GM06990 (cell line): Measurements from ENCODE around the gene ITIH5.

Experiments
- DNase-seq: peaks from one replicate; pipeline ENCODE4 v3.0.0-alpha.2; 2011; ENCODE audit not compliant: insufficient read length; ENCODE audit errors: extremely low read depth
- H3K27me3 ChIP-seq: replicated peaks from 2 replicates; pipeline ENCODE4 v1.6.0; 2011; ENCODE audit warnings: low read length; ENCODE audit not compliant: control insufficient read depth, insufficient read depth
- H3K36me3 ChIP-seq: 2 replicates; pipeline ENCODE4 v1.5.1; 2011; ENCODE audit warnings: low read length; ENCODE audit not compliant: control insufficient read depth, insufficient read depth
- H3K4me3 ChIP-seq: replicated peaks from 2 replicates; pipeline ENCODE4 v1.5.1; 2011; ENCODE audit warnings: low read depth, mild to moderate bottlenecking, control low read depth, low read length
- TF ChIP-seq, protein P1 (sequence below): IDR thresholded peaks from 2 replicates; pipeline ENCODE4 v1.5.1; 2011; ENCODE audit warnings: low read length, control low read depth, mild to moderate bottlenecking, inconsistent platforms; ENCODE audit not compliant: insufficient read depth, poor library complexity, severe bottlenecking

ITIH5 gene

DNA sequence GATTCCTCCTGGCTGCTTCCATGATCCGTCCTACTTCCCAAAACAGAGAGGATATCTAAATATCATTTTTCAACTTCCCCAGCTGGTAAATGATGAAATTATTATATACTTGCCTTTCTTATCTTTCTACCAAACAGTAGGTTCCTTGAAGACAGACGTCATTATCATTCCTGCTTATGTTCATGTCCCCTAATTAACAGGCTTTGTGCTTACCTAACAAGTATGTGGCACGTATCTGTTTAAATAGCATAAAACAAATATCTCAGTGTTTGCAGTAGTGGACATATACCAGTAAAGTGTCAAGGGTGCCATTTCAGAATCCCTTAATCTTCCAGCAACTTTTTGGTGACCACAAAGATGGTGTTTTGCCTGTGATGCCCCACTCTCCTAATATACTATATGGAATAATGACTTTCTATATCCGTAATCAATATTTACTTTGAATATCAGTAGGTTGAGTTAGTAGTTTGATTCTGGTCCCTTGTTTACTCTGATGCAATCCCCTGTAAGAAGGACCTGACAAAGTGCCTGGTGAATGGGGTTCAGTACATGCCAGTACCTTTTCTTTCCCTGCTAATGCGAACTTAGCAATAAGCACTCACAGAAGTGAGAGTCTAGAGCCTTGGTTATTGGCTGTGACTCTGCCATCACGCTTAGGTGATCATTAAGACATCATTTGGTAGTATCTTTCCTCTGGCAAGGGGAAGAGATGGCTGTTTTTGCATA is 124.4 kb downstream of the ITIH5 start:
- H3K4me3 ChIP-seq: no peak overlapping the region
- no peaks in the 10 kb centered on the region for H3K27me3 ChIP-seq
- DNase-seq: no peak
- no peaks in the 10 kb centered on the region for H3K36me3 ChIP-seq
- TF ChIP-seq, protein P1, sequence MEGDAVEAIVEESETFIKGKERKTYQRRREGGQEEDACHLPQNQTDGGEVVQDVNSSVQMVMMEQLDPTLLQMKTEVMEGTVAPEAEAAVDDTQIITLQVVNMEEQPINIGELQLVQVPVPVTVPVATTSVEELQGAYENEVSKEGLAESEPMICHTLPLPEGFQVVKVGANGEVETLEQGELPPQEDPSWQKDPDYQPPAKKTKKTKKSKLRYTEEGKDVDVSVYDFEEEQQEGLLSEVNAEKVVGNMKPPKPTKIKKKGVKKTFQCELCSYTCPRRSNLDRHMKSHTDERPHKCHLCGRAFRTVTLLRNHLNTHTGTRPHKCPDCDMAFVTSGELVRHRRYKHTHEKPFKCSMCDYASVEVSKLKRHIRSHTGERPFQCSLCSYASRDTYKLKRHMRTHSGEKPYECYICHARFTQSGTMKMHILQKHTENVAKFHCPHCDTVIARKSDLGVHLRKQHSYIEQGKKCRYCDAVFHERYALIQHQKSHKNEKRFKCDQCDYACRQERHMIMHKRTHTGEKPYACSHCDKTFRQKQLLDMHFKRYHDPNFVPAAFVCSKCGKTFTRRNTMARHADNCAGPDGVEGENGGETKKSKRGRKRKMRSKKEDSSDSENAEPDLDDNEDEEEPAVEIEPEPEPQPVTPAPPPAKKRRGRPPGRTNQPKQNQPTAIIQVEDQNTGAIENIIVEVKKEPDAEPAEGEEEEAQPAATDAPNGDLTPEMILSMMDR: no peak

DNA sequence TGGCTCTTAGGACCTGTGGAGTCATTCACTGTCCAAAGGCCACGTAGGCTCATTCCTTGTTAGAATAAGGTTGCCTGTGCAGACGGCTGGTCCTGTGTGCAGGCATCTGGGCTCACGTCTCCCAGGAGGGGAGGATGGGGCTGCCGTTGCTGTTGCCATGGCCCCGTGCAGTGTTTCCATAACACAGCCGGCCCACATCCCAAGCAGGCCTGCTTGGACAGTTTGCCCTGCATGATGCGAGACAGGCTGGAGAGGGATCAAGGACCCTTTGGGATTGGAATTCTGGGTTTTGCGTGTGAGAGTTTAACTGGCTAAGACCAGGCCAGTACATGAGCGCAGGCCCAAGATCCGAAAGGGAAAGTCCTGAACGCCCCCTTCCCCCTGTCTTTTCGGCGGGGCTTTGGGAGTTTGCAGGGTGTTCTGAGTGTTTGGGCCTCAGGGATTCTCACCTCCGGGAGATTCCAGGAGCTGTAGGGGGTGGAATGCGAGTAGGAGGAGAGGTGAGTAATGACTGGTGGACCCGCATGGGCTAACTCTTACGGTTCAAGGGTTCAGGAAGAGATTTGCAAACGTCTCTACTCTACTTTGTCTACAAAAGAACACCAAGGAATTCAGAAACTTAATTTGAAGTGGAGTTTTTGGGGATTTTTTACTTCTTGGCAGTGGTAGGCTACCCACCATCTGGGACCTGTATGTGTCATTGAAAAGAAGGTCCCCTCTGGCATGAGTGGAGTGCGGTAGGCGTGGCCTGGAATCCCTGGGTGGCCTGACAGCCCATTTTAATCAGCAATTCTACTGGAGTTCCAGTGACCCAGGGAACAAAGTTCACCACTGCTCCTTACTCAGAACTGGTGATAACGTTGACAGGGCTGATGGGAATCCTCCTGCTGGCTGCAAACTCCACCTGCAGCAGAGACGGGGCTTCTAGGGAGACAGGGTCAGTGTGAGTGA is 125.4 kb downstream of the ITIH5 start:
- Histone ChIP-seq H3K36me3 (no peaks in the 10 kb centered on the region), H3K27me3 (no peaks in the 10 kb centered on the region), H3K4me3 (no peak overlapping the region)
- no peak for DNase-seq
- TF ChIP-seq, protein P1: no peak

DNA sequence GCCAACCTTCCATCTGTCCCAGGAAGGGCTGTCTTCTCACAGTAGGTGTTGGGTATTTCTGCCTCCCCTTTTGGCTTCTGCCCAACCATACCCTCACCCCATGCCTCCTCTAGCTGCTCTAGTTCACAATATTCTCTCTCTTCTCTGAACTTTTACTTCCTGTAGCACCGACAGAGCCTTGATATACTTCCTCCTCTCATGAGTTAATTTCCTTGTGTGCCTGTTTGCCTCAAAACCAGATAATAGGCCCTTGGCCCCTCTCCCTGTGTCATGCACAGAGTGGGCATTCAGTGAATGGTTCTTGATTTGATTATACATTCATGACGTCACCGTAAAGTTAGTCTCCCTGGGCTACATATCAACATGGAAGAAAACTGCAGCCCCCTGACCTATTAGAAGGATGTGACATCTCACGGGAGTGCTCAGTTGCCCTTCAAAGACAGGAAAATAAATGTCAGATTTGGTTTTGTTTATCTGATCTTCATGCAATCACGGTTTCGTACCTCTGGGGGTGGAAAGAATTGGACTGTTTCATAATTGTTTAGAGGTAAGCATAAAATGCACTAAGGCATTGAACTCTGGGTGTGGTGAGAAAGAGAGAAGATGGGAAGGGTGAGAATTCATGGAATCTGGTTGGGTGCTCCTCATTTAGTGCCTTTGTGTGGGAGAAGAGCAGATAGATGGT is 127.7 kb downstream of the ITIH5 start:
- no peak overlapping the region for H3K4me3 ChIP-seq
- H3K36me3 ChIP-seq: no peaks in the 10 kb centered on the region
- DNase-seq: no peak
- TF ChIP-seq, protein P1: no peak
- H3K27me3 ChIP-seq: no peaks in the 10 kb centered on the region

DNA sequence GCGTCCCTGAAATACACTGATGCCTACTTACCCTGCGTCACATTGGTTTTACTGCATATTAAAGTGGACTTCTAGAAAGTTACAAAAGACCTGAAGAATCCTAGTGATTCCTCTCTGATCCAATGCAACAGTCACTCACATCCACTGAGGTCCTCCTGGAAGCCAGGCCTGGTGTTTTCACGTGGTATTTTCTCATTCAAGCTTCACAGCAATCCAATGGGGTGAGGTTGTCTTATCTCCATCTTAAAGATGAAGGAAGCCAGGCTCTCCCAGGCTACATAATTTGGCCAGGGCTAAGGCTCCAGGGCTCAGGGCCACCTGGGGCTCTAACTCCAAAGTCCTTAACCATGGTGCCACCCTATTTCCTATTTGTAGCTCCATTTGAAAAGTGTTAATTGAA is 129.6 kb downstream of the ITIH5 start:
- Histone ChIP-seq H3K36me3 (no peaks in the 10 kb centered on the region), H3K27me3 (no peaks in the 10 kb centered on the region), H3K4me3 (no peak overlapping the region)
- TF ChIP-seq, protein P1: no peak
- no peak for DNase-seq

DNA sequence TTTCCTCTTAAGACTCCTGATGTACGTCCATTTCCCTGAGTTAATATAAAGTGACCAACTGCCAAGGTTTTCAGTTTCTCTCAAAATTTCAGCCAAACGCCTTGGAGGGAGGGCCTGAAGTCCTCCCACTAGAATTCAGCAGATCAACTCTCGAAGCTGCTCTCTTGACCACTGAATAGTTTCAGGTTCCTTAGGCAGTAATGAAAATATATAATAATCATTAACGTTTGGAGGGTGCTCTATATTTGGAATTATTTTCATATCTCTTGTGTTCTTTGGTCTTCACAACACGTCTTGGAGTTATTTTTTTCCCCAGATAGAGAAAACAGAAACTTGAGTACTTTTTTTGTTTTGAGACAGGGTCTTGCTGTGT is 132.3 kb downstream of the ITIH5 start:
- H3K36me3 ChIP-seq: no peaks in the 10 kb centered on the region
- no peaks in the 10 kb centered on the region for H3K27me3 ChIP-seq
- no peak overlapping the region for H3K4me3 ChIP-seq
- DNase-seq: no peak
- TF ChIP-seq, protein P1: no peak
